Trophoblast cell (in vitro differentiated cells and primary cell): Measurements from ENCODE around the gene CFAP92.

ENCODE experiments used
- DNase-seq, 2 donors: peaks; one replicate each; pipeline ENCODE4 v3.0.0-alpha.2; 2016
- H2AFZ ChIP-seq: 2 replicates; pipeline ENCODE4 v1.6.1; 2013; ENCODE audit warnings: low read length, moderate library complexity, mild to moderate bottlenecking; ENCODE audit not compliant: insufficient read depth, poor library complexity
- H2AK5ac ChIP-seq: 2 replicates; pipeline ENCODE4 v1.6.1; 2013; ENCODE audit warnings: mild to moderate bottlenecking, low read length
- H2BK120ac ChIP-seq: 2 replicates; pipeline ENCODE4 v1.6.1; 2013; ENCODE audit warnings: low read length, mild to moderate bottlenecking, moderate library complexity; ENCODE audit not compliant: insufficient read depth, poor library complexity
- H2BK12ac ChIP-seq: 2 replicates; pipeline ENCODE4 v1.6.1; 2013; ENCODE audit warnings: mild to moderate bottlenecking, low read length, moderate library complexity
- H2BK5ac ChIP-seq: 2 replicates; pipeline ENCODE4 v1.6.1; 2013; ENCODE audit warnings: low read length, low read depth, moderate library complexity, mild to moderate bottlenecking; ENCODE audit not compliant: poor library complexity
- H3K14ac ChIP-seq: 2 replicates; pipeline ENCODE4 v1.6.1; 2013; ENCODE audit warnings: mild to moderate bottlenecking, low read length
- H3K18ac ChIP-seq: 2 replicates; pipeline ENCODE4 v1.6.1; 2013; ENCODE audit warnings: mild to moderate bottlenecking, low read length
- H3K23ac ChIP-seq: 2 replicates; pipeline ENCODE4 v1.6.1; 2013; ENCODE audit warnings: low read length
- H3K27ac ChIP-seq: 2 replicates; pipeline ENCODE4 v1.5.1; 2013; ENCODE audit warnings: low read depth, mild to moderate bottlenecking, inconsistent platforms, low read length, moderate library complexity
- H3K27me3 ChIP-seq: 2 replicates; pipeline ENCODE4 v1.6.1; 2013; ENCODE audit warnings: inconsistent platforms, mild to moderate bottlenecking, low read length, moderate library complexity; ENCODE audit not compliant: insufficient read depth
- H3K36me3 ChIP-seq, 2 experiments: 1 replicate in 1 of 2; 2 replicates in 1 of 2; pipeline ENCODE4 v1.6.1; 2013; ENCODE audit warnings: low read length in 2 of 2, mild to moderate bottlenecking in 2 of 2, moderate library complexity in 1 of 2; ENCODE audit not compliant: insufficient read depth in 2 of 2, control insufficient read depth in 1 of 2
- H3K4ac ChIP-seq: 2 replicates; pipeline ENCODE4 v1.6.1; 2013; ENCODE audit warnings: low read depth, mild to moderate bottlenecking, low read length, moderate library complexity
- H3K4me1 ChIP-seq, 2 experiments: 1 replicate in 1 of 2; 2 replicates in 1 of 2; pipeline ENCODE4 v1.6.1; 2013; ENCODE audit warnings: low read length in 2 of 2, mild to moderate bottlenecking in 2 of 2, moderate library complexity in 1 of 2; ENCODE audit not compliant: insufficient read depth in 2 of 2, control insufficient read depth in 1 of 2
- H3K4me2 ChIP-seq: 2 replicates; pipeline ENCODE4 v1.6.1; 2013; ENCODE audit warnings: inconsistent platforms, mild to moderate bottlenecking, low read length, moderate library complexity
- H3K4me3 ChIP-seq: 2 replicates; pipeline ENCODE4 v1.5.1; 2013; ENCODE audit warnings: mild to moderate bottlenecking, low read depth, low read length, inconsistent platforms
- H3K79me1 ChIP-seq: one replicate; pipeline ENCODE4 v1.6.1; 2013; ENCODE audit warnings: low read length
- H3K79me2 ChIP-seq: 2 replicates; pipeline ENCODE4 v1.6.1; 2013; ENCODE audit warnings: low read length, mild to moderate bottlenecking; ENCODE audit not compliant: control insufficient read depth, insufficient read depth, poor library complexity
- H3K9ac ChIP-seq: 2 replicates; pipeline ENCODE4 v1.6.1; 2013; ENCODE audit warnings: mild to moderate bottlenecking, low read length
- H3K9me3 ChIP-seq: 2 replicates; pipeline ENCODE4 v1.6.1; 2013; ENCODE audit warnings: low read depth, mild to moderate bottlenecking, control low read depth, inconsistent platforms, low read length; ENCODE audit not compliant: insufficient read depth
- H4K12ac ChIP-seq: 2 replicates; pipeline ENCODE4 v1.6.1; 2013; ENCODE audit warnings: low read depth, mild to moderate bottlenecking, low read length, moderate library complexity
- H4K8ac ChIP-seq: 2 replicates; pipeline ENCODE4 v1.6.1; 2013; ENCODE audit warnings: low read depth, mild to moderate bottlenecking, low read length, moderate library complexity
- H4K91ac ChIP-seq: one replicate; pipeline ENCODE4 v1.6.1; 2013; ENCODE audit warnings: low read depth, mild to moderate bottlenecking, low read length, moderate library complexity
- WGBS: extraction: QIAGEN DNeasy Blood & Tissue Kit; methylation state at CpG from one replicate; pipeline ENCODE4 v1.1.7; 2013; ENCODE audit warnings: missing lambda C conversion rate; ENCODE audit not compliant: insufficient read length, insufficient coverage; ENCODE audit errors: extremely low coverage; 5-methylcytosine and 5-hydroxymethylcytosine counted together

Gene CFAP92

DNA sequence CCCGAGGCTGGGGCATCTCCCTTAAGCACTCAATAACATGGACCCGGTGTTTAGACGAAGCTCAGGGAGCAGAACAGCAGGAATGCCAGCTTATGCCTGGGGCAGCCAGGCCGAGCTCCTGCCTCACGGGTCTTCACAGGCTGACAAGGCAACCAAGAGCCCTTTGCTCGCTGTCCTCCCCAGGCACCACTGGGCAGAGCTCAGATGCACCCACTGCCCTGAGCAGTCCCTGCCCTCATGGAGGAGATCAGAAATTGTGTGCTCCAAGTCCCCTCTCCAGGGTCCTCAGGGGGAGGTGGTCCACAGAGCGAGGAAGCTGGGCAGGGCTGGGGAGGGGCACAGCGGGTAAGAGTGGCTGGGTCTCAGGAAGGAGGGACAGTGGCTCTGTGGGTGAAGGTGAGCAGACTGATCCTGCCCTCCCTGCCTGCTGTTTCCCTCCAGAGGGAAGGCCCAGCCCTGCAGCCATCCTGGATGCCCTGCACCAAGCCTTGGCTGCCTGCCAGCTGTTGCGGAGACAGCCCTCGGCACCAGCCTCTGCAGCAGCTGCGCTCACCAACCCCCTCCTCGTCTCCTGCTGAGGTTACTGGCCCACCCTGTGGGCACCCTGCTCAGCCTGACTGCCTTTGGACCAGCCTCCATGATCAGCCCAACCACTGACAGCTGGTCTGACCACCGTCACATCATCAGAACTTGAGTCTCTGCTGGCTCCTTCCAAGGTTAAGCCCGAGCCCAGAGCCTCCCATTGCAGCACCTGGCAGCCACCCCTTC, 45.6 kb upstream of the CFAP92 start:
- H2BK12ac ChIP-seq, result no peak overlapping the region
- H4K12ac ChIP-seq, result no peak overlapping the region
- H2AFZ ChIP-seq, result no peak overlapping the region
- H3K4ac ChIP-seq, result no peak overlapping the region
- no peaks in the 10 kb centered on the region for H3K4me1 ChIP-seq
- no peak overlapping the region for H3K9ac ChIP-seq
- no peak overlapping the region for H3K4me3 ChIP-seq
- H3K4me2 ChIP-seq, result no peak overlapping the region
- H3K27me3 ChIP-seq, result no peaks in the 10 kb centered on the region
- H3K9me3 ChIP-seq, result peaks cover 3% of the 10 kb centered on the region
- H4K8ac ChIP-seq, result no peak overlapping the region
- no peak overlapping the region for H2BK120ac ChIP-seq
- no peak overlapping the region for H2AK5ac ChIP-seq
- H3K79me1 ChIP-seq, result no peaks in the 10 kb centered on the region
- no CpG with 5 or more reads among the region's 14 CpGs for WGBS
- H3K36me3 ChIP-seq, result no peaks in the 10 kb centered on the region
- no peak overlapping the region for H3K27ac ChIP-seq
- H3K18ac ChIP-seq, result no peak overlapping the region
- H4K91ac ChIP-seq, result no peak overlapping the region
- H2BK5ac ChIP-seq, result no peak overlapping the region
- no peak overlapping the region for H3K14ac ChIP-seq
- H3K79me2 ChIP-seq, result no peaks in the 10 kb centered on the region
- no peak for DNase-seq
- H3K23ac ChIP-seq, result no peak overlapping the region

DNA sequence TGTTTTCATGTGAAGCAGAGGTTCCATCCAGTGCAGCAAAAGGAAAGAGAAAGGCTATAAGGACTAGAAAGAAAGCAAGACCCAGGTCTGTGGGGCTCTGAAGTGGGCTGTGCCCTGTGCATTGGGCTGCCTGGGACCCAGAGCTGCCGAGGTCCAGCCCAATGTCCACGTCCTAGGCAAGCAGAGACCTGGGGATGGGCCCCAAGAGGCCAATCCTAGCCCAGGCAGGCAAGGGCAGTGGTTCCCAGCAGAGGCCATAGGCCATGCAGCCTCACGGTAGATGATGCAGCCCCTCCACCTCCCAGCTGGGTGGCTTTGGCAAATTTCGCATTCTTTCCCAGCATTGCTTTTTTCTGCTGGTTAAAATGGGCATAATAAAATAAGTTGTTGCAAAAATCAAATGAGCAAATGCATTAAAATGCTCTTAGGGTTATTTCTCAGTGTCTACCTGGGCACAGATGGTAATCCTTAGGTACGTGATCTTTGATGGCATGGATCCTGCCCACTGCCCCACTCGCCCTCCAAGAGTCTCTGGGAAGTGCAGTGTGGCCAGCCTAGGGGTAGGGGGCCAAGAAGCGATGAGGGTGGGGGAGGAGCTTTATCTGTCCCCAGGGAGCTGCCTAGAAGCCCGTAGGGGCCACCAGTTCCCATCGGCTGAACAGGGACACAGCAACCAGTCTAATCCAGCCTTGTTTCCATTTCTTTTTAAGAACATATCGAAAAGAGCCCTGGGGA, 44.4 kb upstream of the CFAP92 start:
- Histone ChIP-seq H4K91ac (no peak overlapping the region), H4K8ac (no peak overlapping the region)

DNA sequence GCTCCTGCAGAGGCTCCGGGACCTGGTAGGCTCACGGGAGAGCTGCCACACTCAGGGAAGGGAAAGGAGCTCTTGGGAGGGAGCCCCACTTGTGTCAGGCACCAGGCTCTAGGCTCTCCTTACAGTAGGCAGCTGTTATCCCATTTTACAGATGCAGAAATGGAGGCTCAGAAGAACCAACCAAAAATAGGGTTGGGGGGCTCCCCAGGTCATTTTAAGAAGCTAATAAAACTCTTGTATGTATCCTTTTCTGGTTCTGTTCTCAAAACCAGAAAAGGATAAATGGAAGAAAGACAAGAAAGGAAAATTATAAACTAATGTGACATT, 43.2 kb upstream of the CFAP92 start:
- WGBS, result no CpG with 5 or more reads among the region's 2 CpGs

More for the DNA sequence above, 44.4 kb upstream of the CFAP92 start:
- H3K79me1 ChIP-seq, result no peaks in the 10 kb centered on the region
- H2BK12ac ChIP-seq, result no peak overlapping the region
- H3K23ac ChIP-seq, result no peak overlapping the region
- H2AFZ ChIP-seq, result no peak overlapping the region
- H3K9me3 ChIP-seq, result peaks cover 3% of the 10 kb centered on the region
- H2BK5ac ChIP-seq, result no peak overlapping the region
- H3K4me2 ChIP-seq, result no peak overlapping the region
- H3K18ac ChIP-seq, result no peak overlapping the region
- no peak overlapping the region for H4K12ac ChIP-seq
- peak overlapping the region; percentile 21 for H3K9ac ChIP-seq
- no CpG with 5 or more reads among the region's 10 CpGs for WGBS
- no peak overlapping the region for H2BK120ac ChIP-seq
- H3K27ac ChIP-seq, result no peak overlapping the region
- H3K79me2 ChIP-seq, result no peaks in the 10 kb centered on the region
- no peaks in the 10 kb centered on the region for H3K36me3 ChIP-seq
- no peaks in the 10 kb centered on the region for H3K27me3 ChIP-seq
- H3K4me1 ChIP-seq, result no peaks in the 10 kb centered on the region
- no peak overlapping the region for H2AK5ac ChIP-seq
- H3K14ac ChIP-seq, result no peak overlapping the region
- no peak overlapping the region for H3K4ac ChIP-seq
- no peak for DNase-seq
- peak overlapping the region; percentile 39 for H3K4me3 ChIP-seq

GRCh38 chr3:129036222-129037092, 42.6 kb upstream of the CFAP92 start:
- no CpG with 5 or more reads among the region's 10 CpGs for WGBS

More for the DNA sequence above, 43.2 kb upstream of the CFAP92 start:
- H3K18ac ChIP-seq, result no peak overlapping the region
- no peaks in the 10 kb centered on the region for H3K79me2 ChIP-seq
- no peak overlapping the region for H2BK5ac ChIP-seq
- H4K8ac ChIP-seq, result no peak overlapping the region
- no peaks in the 10 kb centered on the region for H3K4me1 ChIP-seq
- H3K14ac ChIP-seq, result no peak overlapping the region
- H3K23ac ChIP-seq, result no peak overlapping the region
- no peak overlapping the region for H3K27ac ChIP-seq
- H3K79me1 ChIP-seq, result no peaks in the 10 kb centered on the region
- H3K36me3 ChIP-seq, result no peaks in the 10 kb centered on the region
- H2BK12ac ChIP-seq, result no peak overlapping the region
- H3K9me3 ChIP-seq, result peaks cover 3% of the 10 kb centered on the region
- H3K9ac ChIP-seq, result no peak overlapping the region
- no peaks in the 10 kb centered on the region for H3K27me3 ChIP-seq
- H2BK120ac ChIP-seq, result no peak overlapping the region
- no peak overlapping the region for H3K4ac ChIP-seq
- no peak overlapping the region for H2AK5ac ChIP-seq
- no peak overlapping the region for H2AFZ ChIP-seq
- DNase-seq, result no peak
- H4K12ac ChIP-seq, result no peak overlapping the region
- H4K91ac ChIP-seq, result no peak overlapping the region
- H3K4me2 ChIP-seq, result no peak overlapping the region
- H3K4me3 ChIP-seq, result no peak overlapping the region

More at GRCh38 chr3:129036222-129037092, 42.6 kb upstream of the CFAP92 start:
- Histone ChIP-seq H3K4ac (no peak overlapping the region), H2AFZ (no peak overlapping the region), H3K27ac (no peak overlapping the region), H2BK120ac (no peak overlapping the region), H3K4me1 (no peaks in the 10 kb centered on the region), H3K14ac (no peak overlapping the region), H2BK5ac (no peak overlapping the region), H3K27me3 (no peaks in the 10 kb centered on the region), H3K18ac (no peak overlapping the region), H3K4me2 (no peak overlapping the region), H3K4me3 (no peak overlapping the region), H3K36me3 (no peaks in the 10 kb centered on the region), H3K9ac (no peak overlapping the region), H3K79me2 (no peaks in the 10 kb centered on the region), H4K91ac (no peak overlapping the region), H3K9me3 (peaks cover 3% of the 10 kb centered on the region), H2BK12ac (no peak overlapping the region), H2AK5ac (no peak overlapping the region), H3K23ac (no peak overlapping the region), H4K8ac (no peak overlapping the region), H4K12ac (no peak overlapping the region), H3K79me1 (no peaks in the 10 kb centered on the region)
- DNase-seq, result no peak
